ENCODE data around the gene CBFA2T3. TPM values are rescaled to one million over a fixed set of nuclear protein-coding genes. Genes with fewer than 3 reads are reported as not detected.

The CBFA2T3 gene
- total RNA-seq, 1 experiment from 2014 or later = 2.1 TPM

DNA sequence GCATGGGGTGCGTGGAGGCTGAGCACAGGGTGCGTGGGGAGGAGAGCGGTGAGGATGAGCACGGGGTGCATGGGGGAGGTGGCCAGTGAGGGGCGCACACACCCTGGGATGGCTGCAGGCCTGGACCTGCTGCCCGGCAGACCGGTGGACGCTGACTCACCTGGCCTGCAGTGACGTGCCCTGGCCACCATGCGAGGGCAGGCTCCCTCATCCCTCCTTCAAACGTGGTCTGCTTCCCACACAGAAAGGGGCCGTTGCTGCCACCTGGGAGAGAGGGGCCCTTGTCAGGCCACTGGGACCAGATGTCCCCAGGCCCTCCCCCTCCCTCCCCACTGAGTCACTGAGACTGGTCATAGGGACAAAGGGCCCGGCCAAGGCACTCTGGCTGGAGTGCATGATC is 145.2 kb downstream of the CBFA2T3 start:
- CTCF ChIA-PET = no interaction called here
- H3K9me3 Mint-ChIP-seq (ENCODE audit: unreplicated experiment) = no peaks in the 10 kb centered on the region
- no peak for TF ChIP-seq CTCF (IDR thresholded peaks at IDR 0.05; ENCODE audit: insufficient read depth in 1 of 2, low read depth in 1 of 2, low read length in 1 of 2, severe bottlenecking in 1 of 2, unreplicated experiment in 1 of 2)

DNA sequence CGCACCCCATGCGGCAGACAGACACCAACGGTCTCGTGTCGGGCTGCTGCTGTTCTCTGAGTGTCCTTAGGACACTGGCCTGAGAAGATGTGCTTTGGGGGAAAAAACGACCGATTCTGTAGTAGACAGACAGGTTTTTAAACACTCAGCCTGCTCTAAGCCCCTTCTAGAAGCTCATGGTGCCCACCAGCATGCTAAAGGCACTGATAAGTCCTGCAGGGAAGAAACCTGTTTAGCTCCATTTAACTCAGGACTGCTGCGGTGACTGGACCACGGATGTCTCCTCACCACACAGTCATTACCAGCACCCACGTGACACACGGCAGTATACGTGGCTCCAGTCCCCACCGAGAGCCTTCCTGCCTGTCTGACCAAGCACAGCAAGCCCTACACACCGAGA is 146.2 kb downstream of the CBFA2T3 start:
- no peak for DNase-seq
- CTCF ChIA-PET = interaction anchor here (0.8 kb wide), 1 partner anchor 93 kb away, joined by 4 read pairs; no protein-coding TSS in a partner anchor

More for the DNA sequence above, 145.2 kb downstream of the CBFA2T3 start:
- Mint-ChIP-seq H3K4me1 (ENCODE audit: low read depth, unreplicated experiment) (no peaks in the 10 kb centered on the region), H3K27me3 (ENCODE audit: insufficient read depth, unreplicated experiment) (no peaks in the 10 kb centered on the region), H3K27ac (ENCODE audit: unreplicated experiment) (no peak overlapping the region), H3K4me3 (ENCODE audit: unreplicated experiment) (no peak overlapping the region), H3K36me3 (ENCODE audit: insufficient read depth, unreplicated experiment) (peaks cover 6% of the 10 kb centered on the region)
- peak in 1 of 2 experiments; percentile 39 for DNase-seq
- no peaks in the 10 kb centered on the region; the same call in 1 of the 2 replicates for H3K36me3 ChIP-seq (ENCODE audit: control insufficient read depth, insufficient read depth, low read length)
- H3K27me3 ChIP-seq (replicated peaks; ENCODE audit: control insufficient read depth, insufficient read depth, low read length) = no peaks in the 10 kb centered on the region
- H3K9me3 ChIP-seq = no peaks in the 10 kb centered on the region
- intact Hi-C loops (cut with micrococcal nuclease; ENCODE audit: unreplicated experiment) = no loop called here
- no peak overlapping the region for H3K4me3 ChIP-seq (ENCODE audit: low read depth, low read length)
- no peaks in the 10 kb centered on the region for H3K4me1 ChIP-seq
- POLR2A ChIA-PET = no interaction called here
- BruUV-seq (replicated peaks) = no TSS peak

GRCh38 chr16:88830258-88830657 is 146.7 kb downstream of the CBFA2T3 start:
- H3K4me3 ChIP-seq (ENCODE audit: low read depth, low read length) = no peak overlapping the region
- Mint-ChIP-seq H3K27me3 (ENCODE audit: insufficient read depth, unreplicated experiment) (no peaks in the 10 kb centered on the region), H3K36me3 (ENCODE audit: insufficient read depth, unreplicated experiment) (peaks cover 12% of the 10 kb centered on the region), H3K9me3 (ENCODE audit: unreplicated experiment) (no peaks in the 10 kb centered on the region), H3K4me3 (ENCODE audit: unreplicated experiment) (no peak overlapping the region), H3K27ac (ENCODE audit: unreplicated experiment) (no peak overlapping the region), H3K4me1 (ENCODE audit: low read depth, unreplicated experiment) (no peaks in the 10 kb centered on the region)
- no peaks in the 10 kb centered on the region for H3K4me1 ChIP-seq
- no peak for DNase-seq
- BruUV-seq (replicated peaks) = no TSS peak
- CTCF ChIA-PET = interaction anchor here (0.8 kb wide), 1 partner anchor 93 kb away, joined by 4 read pairs; no protein-coding TSS in a partner anchor
- H3K27me3 ChIP-seq (replicated peaks; ENCODE audit: control insufficient read depth, insufficient read depth, low read length) = no peaks in the 10 kb centered on the region
- no peak for TF ChIP-seq CTCF (IDR thresholded peaks at IDR 0.05; ENCODE audit: insufficient read depth in 1 of 2, low read depth in 1 of 2, low read length in 1 of 2, severe bottlenecking in 1 of 2, unreplicated experiment in 1 of 2)
- POLR2A ChIA-PET = no interaction called here
- no peaks in the 10 kb centered on the region; the same call in 1 of the 2 replicates for H3K36me3 ChIP-seq (ENCODE audit: control insufficient read depth, insufficient read depth, low read length)
- no peaks in the 10 kb centered on the region for H3K9me3 ChIP-seq
- intact Hi-C loops (cut with micrococcal nuclease; ENCODE audit: unreplicated experiment) = no loop called here

More for the DNA sequence above, 146.2 kb downstream of the CBFA2T3 start:
- TF ChIP-seq CTCF (IDR thresholded peaks at IDR 0.05; ENCODE audit: insufficient read depth in 1 of 2, low read depth in 1 of 2, low read length in 1 of 2, severe bottlenecking in 1 of 2, unreplicated experiment in 1 of 2) = no peak
- H3K4me3 Mint-ChIP-seq (ENCODE audit: unreplicated experiment) = no peak overlapping the region
- H3K9me3 ChIP-seq = no peaks in the 10 kb centered on the region
- no peaks in the 10 kb centered on the region for H3K4me1 Mint-ChIP-seq (ENCODE audit: low read depth, unreplicated experiment)
- H3K4me1 ChIP-seq = no peaks in the 10 kb centered on the region
- intact Hi-C loops (cut with micrococcal nuclease; ENCODE audit: unreplicated experiment) = no loop called here
- BruUV-seq (replicated peaks) = no TSS peak
- H3K27me3 ChIP-seq (replicated peaks; ENCODE audit: control insufficient read depth, insufficient read depth, low read length) = no peaks in the 10 kb centered on the region
- no peaks in the 10 kb centered on the region for H3K27me3 Mint-ChIP-seq (ENCODE audit: insufficient read depth, unreplicated experiment)
- POLR2A ChIA-PET = no interaction called here
- no peaks in the 10 kb centered on the region for H3K9me3 Mint-ChIP-seq (ENCODE audit: unreplicated experiment)
- H3K36me3 ChIP-seq (ENCODE audit: control insufficient read depth, insufficient read depth, low read length) = no peaks in the 10 kb centered on the region; the same call in 1 of the 2 replicates
- no peak overlapping the region for H3K4me3 ChIP-seq (ENCODE audit: low read depth, low read length)
- H3K27ac Mint-ChIP-seq (ENCODE audit: unreplicated experiment) = no peak overlapping the region
- H3K36me3 Mint-ChIP-seq (ENCODE audit: insufficient read depth, unreplicated experiment) = peaks cover 9% of the 10 kb centered on the region

Data from Caco-2 (cell line).